H1 (cell line): ENCODE results near the gene ARHGAP6. TPM values are rescaled to one million over a fixed set of nuclear protein-coding genes. Genes with fewer than 3 reads are reported as not detected.

Experiments used
- HDAC6 ChIP-seq: IDR thresholded peaks from one replicate; pipeline ENCODE4 v1.7.1; 2012; ENCODE audit warnings: low read depth, mild to moderate bottlenecking, inconsistent platforms, low read length, moderate library complexity
- polyA plus RNA-seq, 7 experiments: library from polyadenylated mRNA; depleted of rRNA in 3 of 7; stranded (reverse) in 5 of 7; unstranded in 2 of 7; fragments of >200 nt in 5 of 7; fragments of 200-250 nt in 2 of 7; gene quantifications; 1 replicate in 5 of 7; 2 replicates in 1 of 7; 4 replicates in 1 of 7; pipeline versions ENCODE4 v1.2.1 to v1.2.3, GENCODE V29; 2011 to 2013; ENCODE audit warnings: missing spikeins in 2 of 7, mixed read lengths in 2 of 7
- total RNA-seq: library from RNA; stranded (reverse); fragmentation: NEBNext Ultra II Directional; extraction: Animal tissue kit (Norgen Biotek cat#: 25700); gene quantifications from 2 replicates; pipeline ENCODE4 v1.2.1, GENCODE V29; 2021

The ARHGAP6 gene
- total and polyA plus RNA-seq, 2 of the 8 experiments (the other 6 are each of a cell fraction or from before 2014, with no cell fraction given) = 0.35 to 0.82 TPM

DNA sequence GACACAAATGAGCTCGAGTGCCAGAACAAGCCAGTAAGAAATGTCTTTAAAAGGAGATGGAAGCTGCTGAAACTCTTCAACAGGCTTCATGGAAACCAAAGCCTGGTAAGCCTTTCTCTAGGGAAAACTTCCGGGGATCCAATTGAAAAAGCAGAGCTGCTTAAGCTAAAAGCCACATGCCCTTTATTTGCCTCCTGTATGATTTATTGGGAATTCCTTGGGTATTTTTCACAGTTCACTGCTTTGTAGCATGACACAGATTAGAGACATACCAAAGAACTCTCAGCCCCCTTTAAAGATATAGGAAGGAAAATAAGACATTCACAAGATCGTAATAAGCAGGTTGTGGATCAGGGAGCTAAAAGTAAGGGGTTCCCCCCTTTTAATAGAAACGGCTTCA is 6.5 kb upstream of the ARHGAP6 start (continued):
- no peak for TF ChIP-seq HDAC6
